H1 (cell line): ENCODE measurements around the gene GRIK4.

Source experiments
- CBX8 ChIP-seq: fragments of 300-800, 300-1000 bp; sonication (generic); IDR thresholded peaks from 2 replicates; pipeline ENCODE4 v1.7.1; 2016; ENCODE audit warnings: low read depth, low read length, borderline replicate concordance
- EGR1 ChIP-seq: IDR thresholded peaks from 2 replicates; pipeline ENCODE4 v1.6.1; 2011; ENCODE audit warnings: low read depth, low read length, borderline replicate concordance
- EP300 ChIP-seq, 2 experiments: IDR thresholded peaks; 1 replicate in 1 of 2; 2 replicates in 1 of 2; pipeline ENCODE4 v1.6.1; 2011 to 2012; ENCODE audit warnings: low read depth in 2 of 2, low read length in 2 of 2, mild to moderate bottlenecking in 2 of 2, borderline replicate concordance in 1 of 2, inconsistent platforms in 1 of 2, moderate library complexity in 1 of 2
- TF ChIP-seq, protein P1 (sequence below), 3 experiments: IDR thresholded peaks; 1 replicate in 2 of 3; 2 replicates in 1 of 3; pipeline versions ENCODE4 v1.5.1 to v1.6.1; 2011; ENCODE audit warnings: low read length in 3 of 3, mild to moderate bottlenecking in 3 of 3, inconsistent platforms in 2 of 3, low read depth in 1 of 3, moderate library complexity in 1 of 3; ENCODE audit not compliant: insufficient read depth in 1 of 3; ENCODE audit errors: control extremely low read depth in 1 of 3

DNA sequence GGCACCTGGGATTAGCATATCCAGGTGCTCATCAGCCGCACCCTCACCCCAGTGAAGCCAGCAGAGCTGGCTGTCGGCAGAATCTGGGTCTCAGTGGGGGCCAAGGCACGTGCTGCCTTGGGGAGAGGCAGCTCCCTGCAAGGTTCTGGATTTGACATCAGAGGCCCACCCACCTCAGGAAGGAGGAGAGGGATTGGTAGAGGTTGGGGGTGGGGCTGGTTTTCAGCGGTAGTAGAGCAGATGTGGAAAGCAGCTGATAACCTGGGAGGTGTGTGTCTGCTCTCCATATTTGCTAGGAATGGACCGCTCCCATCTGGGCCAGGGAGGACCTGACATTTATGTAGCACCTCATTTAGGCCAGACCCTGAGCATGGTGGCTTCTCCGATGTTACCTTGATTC is 147.5 kb downstream of the GRIK4 start:
- TF ChIP-seq, protein P1, sequence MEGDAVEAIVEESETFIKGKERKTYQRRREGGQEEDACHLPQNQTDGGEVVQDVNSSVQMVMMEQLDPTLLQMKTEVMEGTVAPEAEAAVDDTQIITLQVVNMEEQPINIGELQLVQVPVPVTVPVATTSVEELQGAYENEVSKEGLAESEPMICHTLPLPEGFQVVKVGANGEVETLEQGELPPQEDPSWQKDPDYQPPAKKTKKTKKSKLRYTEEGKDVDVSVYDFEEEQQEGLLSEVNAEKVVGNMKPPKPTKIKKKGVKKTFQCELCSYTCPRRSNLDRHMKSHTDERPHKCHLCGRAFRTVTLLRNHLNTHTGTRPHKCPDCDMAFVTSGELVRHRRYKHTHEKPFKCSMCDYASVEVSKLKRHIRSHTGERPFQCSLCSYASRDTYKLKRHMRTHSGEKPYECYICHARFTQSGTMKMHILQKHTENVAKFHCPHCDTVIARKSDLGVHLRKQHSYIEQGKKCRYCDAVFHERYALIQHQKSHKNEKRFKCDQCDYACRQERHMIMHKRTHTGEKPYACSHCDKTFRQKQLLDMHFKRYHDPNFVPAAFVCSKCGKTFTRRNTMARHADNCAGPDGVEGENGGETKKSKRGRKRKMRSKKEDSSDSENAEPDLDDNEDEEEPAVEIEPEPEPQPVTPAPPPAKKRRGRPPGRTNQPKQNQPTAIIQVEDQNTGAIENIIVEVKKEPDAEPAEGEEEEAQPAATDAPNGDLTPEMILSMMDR (IDR thresholded peaks at IDR 0.05; ENCODE audit: control extremely low read depth in 1 of 3, insufficient read depth in 1 of 3, low read depth in 1 of 3, low read length in 3 of 3) = no peak
- TF ChIP-seq EP300 (IDR thresholded peaks at IDR 0.05; ENCODE audit: borderline replicate concordance in 1 of 2, low read depth in 2 of 2, low read length in 2 of 2) (no peak), EGR1 (no peak), CBX8 (no peak)
